GM23338 (cell line): ENCODE data around the gene FILIP1L. TPM values are rescaled to one million over a fixed set of nuclear protein-coding genes. Genes with fewer than 3 reads are reported as not detected.
A peak's percentile ranks its signal among the peaks of the same experiment; 100 is the strongest.

Experiments
- ATAC-seq: fragments of 200-7000 bp; cut with Tn5 transposase; 3 replicates; pipeline ENCODE4 v1.9.1; 2020
- DNase-seq: peaks from one replicate; pipeline ENCODE4 v3.0.0-alpha.2; 2015; ENCODE audit warnings: low spot score
- H2AFZ ChIP-seq: fragments of 200-600 bp; sonication (generic); 2 replicates; pipeline ENCODE4 v1.8.0; 2016; ENCODE audit warnings: antibody characterized with exemption, mild to moderate bottlenecking, moderate library complexity
- H3F3A ChIP-seq: fragments of 200-600 bp; sonication (generic); replicated peaks from 2 replicates; pipeline ENCODE4 v1.8.0; 2017; ENCODE audit warnings: antibody characterized with exemption, mixed run types, low read depth
- H3K27ac ChIP-seq: fragments of 200-600 bp; sonication (generic); 2 replicates; pipeline ENCODE4 v1.6.1; 2016; ENCODE audit warnings: low read depth
- H3K27me3 ChIP-seq: fragments of 200-600 bp; sonication (generic); 2 replicates; pipeline ENCODE4 v1.8.0; 2016; ENCODE audit warnings: mild to moderate bottlenecking, mixed run types, moderate library complexity; ENCODE audit not compliant: insufficient read depth
- H3K36me3 ChIP-seq: fragments of 200-600 bp; sonication (generic); 2 replicates; pipeline ENCODE4 v1.8.0; 2016; ENCODE audit warnings: mild to moderate bottlenecking; ENCODE audit not compliant: insufficient read depth
- H3K4me1 ChIP-seq: fragments of 200-600 bp; sonication (generic); 2 replicates; pipeline ENCODE4 v1.8.0; 2016; ENCODE audit warnings: mild to moderate bottlenecking, moderate library complexity; ENCODE audit not compliant: insufficient read depth
- H3K4me2 ChIP-seq: fragments of 200-600 bp; sonication (generic); 2 replicates; pipeline ENCODE4 v1.7.1; 2017; ENCODE audit warnings: mixed run types
- H3K4me3 ChIP-seq: fragments of 200-600 bp; sonication (generic); 2 replicates; pipeline ENCODE4 v1.6.1; 2016; ENCODE audit warnings: mixed run types
- H3K79me2 ChIP-seq: fragments of 200-600 bp; sonication (generic); replicated peaks from 2 replicates; pipeline ENCODE4 v1.8.0; 2017; ENCODE audit warnings: mild to moderate bottlenecking; ENCODE audit not compliant: insufficient read depth
- H3K9me2 ChIP-seq: fragments of 200-600 bp; sonication (generic); 2 replicates; pipeline ENCODE4 v1.8.0; 2017; ENCODE audit not compliant: insufficient read depth
- H4K20me1 ChIP-seq: fragments of 200-600 bp; sonication (generic); replicated peaks from 2 replicates; pipeline ENCODE4 v1.8.0; 2017; ENCODE audit warnings: mild to moderate bottlenecking; ENCODE audit not compliant: insufficient read depth
- H3K27ac Mint-ChIP-seq: 2 replicates; pipeline ENCODE4 v1.8.0; 2020; ENCODE audit warnings: inconsistent platforms, mild to moderate bottlenecking, moderate library complexity, mixed read lengths
- H3K27me3 Mint-ChIP-seq: 3 replicates; pipeline ENCODE4 v1.8.0; 2022; ENCODE audit warnings: low read depth, mild to moderate bottlenecking, moderate library complexity, mixed read lengths, inconsistent platforms; ENCODE audit not compliant: insufficient read depth, poor library complexity
- H3K36me3 Mint-ChIP-seq: 3 replicates; pipeline ENCODE4 v1.8.0; 2021; ENCODE audit warnings: low read depth, mild to moderate bottlenecking, inconsistent platforms, moderate library complexity, mixed read lengths
- H3K4me1 Mint-ChIP-seq: 3 replicates; pipeline ENCODE4 v1.8.0; 2020; ENCODE audit warnings: mild to moderate bottlenecking, inconsistent platforms, mixed read lengths
- H3K4me3 Mint-ChIP-seq: 3 replicates; pipeline ENCODE4 v1.8.0; 2021; ENCODE audit warnings: moderate library complexity, mild to moderate bottlenecking, inconsistent platforms, mixed read lengths
- H3K9me3 Mint-ChIP-seq: 3 replicates; pipeline ENCODE4 v1.8.0; 2020; ENCODE audit warnings: moderate library complexity, mild to moderate bottlenecking, inconsistent platforms, mixed read lengths
- CREB1 ChIP-seq: fragments of 250-450 bp; sonication (Bioruptor Pico); IDR thresholded peaks from 2 replicates; pipeline ENCODE4 v1.5.0; 2020; ENCODE audit warnings: low read depth, mild to moderate bottlenecking, moderate library complexity
- EZH2phosphoT487 ChIP-seq: fragments of 200-600 bp; sonication (generic); IDR thresholded peaks from one replicate; pipeline ENCODE4 v1.8.1; 2018; ENCODE audit warnings: antibody characterized with exemption; ENCODE audit not compliant: unreplicated experiment
- POLR2AphosphoS5 ChIP-seq: IDR thresholded peaks from 2 replicates; pipeline ENCODE4 v1.6.1; 2016; ENCODE audit warnings: antibody characterized with exemption, low read depth
- STAT1 ChIP-seq: IDR thresholded peaks from one replicate; pipeline ENCODE4 v1.6.1; 2016; ENCODE audit warnings: antibody characterized with exemption; ENCODE audit not compliant: unreplicated experiment
- polyA plus RNA-seq: library from polyadenylated mRNA; unstranded; fragments of >200 nt; fragmentation: Nextera tagmentation; extraction: Ambion mirVana; gene quantifications from 2 replicates; pipeline ENCODE4 v1.2.1, GENCODE V29; 2016
- total RNA-seq: library from RNA; depleted of rRNA; stranded (reverse); fragments of >200 nt; shearing (Covaris generic); gene quantifications from 2 replicates; pipeline ENCODE4 v1.2.3, GENCODE V29; 2014
- TF ChIP-seq, protein P1 (sequence below), 2 experiments: fragments of 200-600 bp in 1 of 2; sonication (generic) in 1 of 2; conservative IDR thresholded peaks; 2 replicates each; pipeline versions ENCODE4 v1.5.1 to v1.6.1; 2016 to 2017; ENCODE audit warnings: antibody characterized with exemption in 2 of 2, low read depth in 2 of 2, mild to moderate bottlenecking in 2 of 2, moderate library complexity in 1 of 2
- TF ChIP-seq, protein P2 (sequence below): IDR thresholded peaks from 2 replicates; pipeline ENCODE4 v1.6.1; 2016; ENCODE audit warnings: antibody characterized with exemption

Gene FILIP1L
- total and polyA plus RNA-seq, 2 experiments from 2014 or later: 1.6 TPM; not detected in 1

DNA sequence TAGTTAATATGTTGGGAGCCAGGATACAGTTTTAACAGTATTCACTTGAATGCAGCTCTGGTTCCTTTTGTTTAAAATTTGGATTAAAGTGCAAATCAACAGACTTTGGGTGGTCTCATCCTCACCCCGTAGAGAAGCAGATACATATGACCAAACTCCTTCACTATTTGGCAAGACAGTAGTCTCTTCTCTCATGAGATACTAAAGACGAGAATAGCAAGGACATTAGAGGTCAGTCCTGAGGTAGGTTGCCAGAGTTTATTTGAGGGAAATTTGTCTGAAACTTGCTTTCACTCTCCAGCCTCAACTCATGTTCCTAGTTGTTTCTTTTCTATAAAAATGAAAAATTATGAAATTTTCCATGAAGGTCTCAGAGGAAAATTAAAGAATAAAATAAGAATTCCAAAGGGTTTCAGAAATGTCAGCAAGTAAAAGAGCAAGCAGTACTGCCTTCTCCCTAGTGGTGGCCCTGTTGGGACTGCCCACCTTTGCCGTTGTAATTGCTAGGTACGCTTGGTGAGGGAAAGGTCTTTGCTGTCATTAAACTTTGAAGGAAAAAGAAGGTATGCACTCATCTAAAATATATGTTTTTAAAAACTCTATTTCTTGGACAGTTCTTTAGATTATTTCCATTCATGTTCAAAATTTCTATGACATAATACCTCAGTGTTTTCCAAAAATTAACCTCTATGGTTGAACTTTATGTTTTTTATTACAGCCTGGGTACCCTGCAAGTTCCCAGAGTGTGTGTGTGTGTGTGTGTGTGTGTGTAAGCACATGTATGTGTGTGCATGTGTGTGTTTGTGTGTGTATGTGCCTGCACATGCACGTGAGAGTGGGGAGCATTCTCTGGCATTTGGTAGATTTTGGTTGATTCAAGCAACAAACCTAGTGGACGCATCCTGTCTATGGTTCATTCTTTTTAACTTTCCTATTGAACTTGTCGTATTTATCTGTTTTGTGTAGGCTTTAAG is 185.2 kb downstream of the FILIP1L start:
- peaks cover 66% of the 10 kb centered on the region for H3K4me1 Mint-ChIP-seq

DNA sequence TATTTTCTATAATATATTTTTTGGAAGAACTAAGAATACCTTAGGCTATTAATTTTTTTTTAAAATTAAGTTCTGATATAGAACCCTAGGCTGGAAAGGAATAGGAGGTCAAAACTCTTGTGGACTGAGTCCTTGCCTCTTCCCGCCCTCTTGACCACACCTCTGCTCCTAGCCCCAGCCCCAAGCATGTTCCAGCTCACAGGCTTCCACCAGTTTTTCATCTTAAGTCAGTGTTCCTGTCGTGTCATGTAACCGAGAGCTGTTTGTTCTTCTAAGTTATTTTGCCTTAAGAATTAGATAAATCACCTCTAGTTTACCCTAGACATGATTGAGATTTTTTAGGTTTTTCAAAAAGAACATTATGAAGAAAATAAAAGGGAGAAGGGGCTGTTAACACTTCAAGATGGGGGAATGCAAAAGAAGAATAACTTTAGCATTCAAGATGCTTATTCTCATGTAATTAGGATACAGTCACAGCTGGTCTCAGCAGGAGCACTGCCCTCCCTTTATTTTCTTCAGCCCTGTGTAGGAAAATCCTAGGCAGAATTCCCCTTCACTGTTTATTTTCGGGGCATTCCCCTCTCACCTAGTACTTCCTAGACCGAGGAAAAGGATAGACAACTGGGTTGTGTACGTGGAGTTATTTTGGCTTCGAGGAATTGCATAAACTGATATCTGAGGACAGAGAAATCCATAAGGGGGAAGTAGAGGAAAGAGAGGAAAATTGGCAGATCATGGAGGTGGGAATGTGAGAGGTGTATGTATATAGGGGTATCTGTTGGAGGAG is 186.4 kb downstream of the FILIP1L start:
- Histone ChIP-seq H3K9me2 (no peaks in the 10 kb centered on the region), H3K4me2 (peak overlapping the region; percentile 35), H3F3A (no peaks in the 10 kb centered on the region), H3K27me3 (no peaks in the 10 kb centered on the region), H3K4me1 (peaks cover 57% of the 10 kb centered on the region), H3K36me3 (no peaks in the 10 kb centered on the region), H3K4me3 (peak overlapping the region; percentile 15), H3K27ac (peak overlapping the region; percentile 88), H3K79me2 (peaks cover 12% of the 10 kb centered on the region), H4K20me1 (no peaks in the 10 kb centered on the region), H2AFZ (no peak overlapping the region)
- Mint-ChIP-seq H3K4me1 (peaks cover 66% of the 10 kb centered on the region), H3K27ac (peak overlapping the region; percentile 92), H3K27me3 (peaks cover 4% of the 10 kb centered on the region), H3K4me3 (peak overlapping the region; percentile 37), H3K9me3 (no peaks in the 10 kb centered on the region; the same call in 2 of the 3 replicates), H3K36me3 (no peaks in the 10 kb centered on the region; the same call in 2 of the 3 replicates)
- ATAC-seq (peak; percentile 83), DNase-seq (peak; percentile 84)
- TF ChIP-seq CREB1 (CRISPR knock-in tag) (no peak), STAT1 (no peak), POLR2AphosphoS5 (no peak), EZH2phosphoT487 (no peak)
- TF ChIP-seq, protein P1, sequence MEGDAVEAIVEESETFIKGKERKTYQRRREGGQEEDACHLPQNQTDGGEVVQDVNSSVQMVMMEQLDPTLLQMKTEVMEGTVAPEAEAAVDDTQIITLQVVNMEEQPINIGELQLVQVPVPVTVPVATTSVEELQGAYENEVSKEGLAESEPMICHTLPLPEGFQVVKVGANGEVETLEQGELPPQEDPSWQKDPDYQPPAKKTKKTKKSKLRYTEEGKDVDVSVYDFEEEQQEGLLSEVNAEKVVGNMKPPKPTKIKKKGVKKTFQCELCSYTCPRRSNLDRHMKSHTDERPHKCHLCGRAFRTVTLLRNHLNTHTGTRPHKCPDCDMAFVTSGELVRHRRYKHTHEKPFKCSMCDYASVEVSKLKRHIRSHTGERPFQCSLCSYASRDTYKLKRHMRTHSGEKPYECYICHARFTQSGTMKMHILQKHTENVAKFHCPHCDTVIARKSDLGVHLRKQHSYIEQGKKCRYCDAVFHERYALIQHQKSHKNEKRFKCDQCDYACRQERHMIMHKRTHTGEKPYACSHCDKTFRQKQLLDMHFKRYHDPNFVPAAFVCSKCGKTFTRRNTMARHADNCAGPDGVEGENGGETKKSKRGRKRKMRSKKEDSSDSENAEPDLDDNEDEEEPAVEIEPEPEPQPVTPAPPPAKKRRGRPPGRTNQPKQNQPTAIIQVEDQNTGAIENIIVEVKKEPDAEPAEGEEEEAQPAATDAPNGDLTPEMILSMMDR (conservative IDR thresholded peaks at IDR 0.05; ENCODE audit: low read depth in 2 of 2): no peak
- TF ChIP-seq, protein P2, sequence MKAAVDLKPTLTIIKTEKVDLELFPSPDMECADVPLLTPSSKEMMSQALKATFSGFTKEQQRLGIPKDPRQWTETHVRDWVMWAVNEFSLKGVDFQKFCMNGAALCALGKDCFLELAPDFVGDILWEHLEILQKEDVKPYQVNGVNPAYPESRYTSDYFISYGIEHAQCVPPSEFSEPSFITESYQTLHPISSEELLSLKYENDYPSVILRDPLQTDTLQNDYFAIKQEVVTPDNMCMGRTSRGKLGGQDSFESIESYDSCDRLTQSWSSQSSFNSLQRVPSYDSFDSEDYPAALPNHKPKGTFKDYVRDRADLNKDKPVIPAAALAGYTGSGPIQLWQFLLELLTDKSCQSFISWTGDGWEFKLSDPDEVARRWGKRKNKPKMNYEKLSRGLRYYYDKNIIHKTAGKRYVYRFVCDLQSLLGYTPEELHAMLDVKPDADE: no peak

More for the DNA sequence above, 185.2 kb downstream of the FILIP1L start:
- TF ChIP-seq, protein P1 (conservative IDR thresholded peaks at IDR 0.05; ENCODE audit: low read depth in 2 of 2): peak; percentile 48 to 59
- TF ChIP-seq STAT1: no peak
- peak overlapping the region; percentile 80 for H3K27ac ChIP-seq
- 0 out of 2 replicates have a peak overlapping the region, but pooled peaks have one; percentile 15 for H3K4me3 ChIP-seq
- H3K4me3 Mint-ChIP-seq: peak overlapping the region; percentile 37; the same call in 2 of the 3 replicates
- H3K36me3 Mint-ChIP-seq: no peaks in the 10 kb centered on the region
- no peaks in the 10 kb centered on the region for H3K36me3 ChIP-seq
- no peaks in the 10 kb centered on the region for H4K20me1 ChIP-seq
- peak; percentile 64 for ATAC-seq
- H3K9me3 Mint-ChIP-seq: no peaks in the 10 kb centered on the region; the same call in 2 of the 3 replicates
- no peak overlapping the region for H2AFZ ChIP-seq
- H3K4me1 ChIP-seq: peaks cover 57% of the 10 kb centered on the region
- DNase-seq: peak; percentile 58
- no peaks in the 10 kb centered on the region for H3K9me2 ChIP-seq
- H3K27ac Mint-ChIP-seq: peak overlapping the region; percentile 90
- H3K79me2 ChIP-seq: peaks cover 10% of the 10 kb centered on the region; the same call in 1 of the 2 replicates
- H3K4me2 ChIP-seq: peak overlapping the region; percentile 35
- H3K27me3 Mint-ChIP-seq: peaks cover 4% of the 10 kb centered on the region
- no peaks in the 10 kb centered on the region for H3K27me3 ChIP-seq
- H3F3A ChIP-seq: no peaks in the 10 kb centered on the region
